ENCODE results near the gene CHCHD5. TPM values are rescaled to one million over a fixed set of nuclear protein-coding genes. Genes with fewer than 3 reads are reported as not detected.
A peak's percentile ranks its signal among the peaks of the same experiment; 100 is the strongest.

CHCHD5 gene
- total and polyA plus RNA-seq, 2 donors from 2014 or later: 39.6 to 104 TPM

GRCh38 chr2:112625474-112626114, 41.2 kb downstream of the CHCHD5 start:
- Histone ChIP-seq H3K27me3 (ENCODE audit: control insufficient read depth, insufficient read depth, low read length) (no peaks in the 10 kb centered on the region), H3K36me3 (ENCODE audit: control insufficient read depth in 2 of 3, insufficient read depth in 3 of 3, low read length in 3 of 3) (no peaks in the 10 kb centered on the region), H3K4me3 (ENCODE audit: low read length in 3 of 3) (no peak overlapping the region), H3K9ac (ENCODE audit: low read length in 3 of 3) (no peak overlapping the region), H3K27ac (ENCODE audit: low read depth in 2 of 2, low read length in 2 of 2) (no peak overlapping the region), H3K4me1 (ENCODE audit: control insufficient read depth in 2 of 3, insufficient read depth in 2 of 3, low read depth in 1 of 3, low read length in 3 of 3) (peaks cover 0 to 3% (median 3%) of the 10 kb centered on the region in 3 donors), H3K9me3 (ENCODE audit: control insufficient read depth in 2 of 3, insufficient read depth in 1 of 3, low read length in 3 of 3) (no peaks in the 10 kb centered on the region)
- DNase-seq (no peak), FAIRE-seq (no peak)
- TF ChIP-seq CTCF (IDR thresholded peaks at IDR 0.05; ENCODE audit: borderline replicate concordance, extremely low read depth, insufficient read depth): no peak
- intact Hi-C loops (cut with DNase I): no loop called here

GRCh38 chr2:112626604-112627059, 42.2 kb downstream of the CHCHD5 start:
- Histone ChIP-seq H3K4me1 (ENCODE audit: control insufficient read depth in 2 of 3, insufficient read depth in 2 of 3, low read depth in 1 of 3, low read length in 3 of 3) (peaks cover 0 to 7% (median 3%) of the 10 kb centered on the region in 3 donors), H3K27me3 (ENCODE audit: control insufficient read depth, insufficient read depth, low read length) (no peaks in the 10 kb centered on the region), H3K36me3 (ENCODE audit: control insufficient read depth in 2 of 3, insufficient read depth in 3 of 3, low read length in 3 of 3) (no peaks in the 10 kb centered on the region), H3K4me3 (ENCODE audit: low read length in 3 of 3) (peak overlapping the region in 1 of 3 donors; percentile 25), H3K9ac (ENCODE audit: low read length in 3 of 3) (no peak overlapping the region), H3K27ac (ENCODE audit: low read depth in 2 of 2, low read length in 2 of 2) (peak overlapping the region in 1 of 2 donors; percentile 33), H3K9me3 (ENCODE audit: control insufficient read depth in 2 of 3, insufficient read depth in 1 of 3, low read length in 3 of 3) (no peaks in the 10 kb centered on the region)
- FAIRE-seq (no peak), DNase-seq (peak; percentile 42 to 79 (median 53))
- TF ChIP-seq CTCF (IDR thresholded peaks at IDR 0.05; ENCODE audit: borderline replicate concordance, extremely low read depth, insufficient read depth): peak; percentile 85
- intact Hi-C loops (cut with DNase I): no loop called here

- Histone ChIP-seq H3K9me3 (ENCODE audit: control insufficient read depth in 2 of 3, insufficient read depth in 1 of 3, low read length in 3 of 3) (no peaks in the 10 kb centered on the region), H3K9ac (ENCODE audit: low read length in 3 of 3) (no peak overlapping the region), H3K4me3 (ENCODE audit: low read length in 3 of 3) (no peak overlapping the region), H3K36me3 (ENCODE audit: control insufficient read depth in 2 of 3, insufficient read depth in 3 of 3, low read length in 3 of 3) (no peaks in the 10 kb centered on the region), H3K27me3 (ENCODE audit: control insufficient read depth, insufficient read depth, low read length) (no peaks in the 10 kb centered on the region), H3K4me1 (ENCODE audit: control insufficient read depth in 2 of 3, insufficient read depth in 2 of 3, low read depth in 1 of 3, low read length in 3 of 3) (peaks cover 0 to 7% (median 3%) of the 10 kb centered on the region in 3 donors), H3K27ac (ENCODE audit: low read depth in 2 of 2, low read length in 2 of 2) (peak overlapping the region in 1 of 2 donors; percentile 56)
- FAIRE-seq: no peak
- intact Hi-C loops (cut with DNase I): no loop called here
- no peak for TF ChIP-seq CTCF (IDR thresholded peaks at IDR 0.05; ENCODE audit: borderline replicate concordance, extremely low read depth, insufficient read depth)
- DNase-seq: no peak
Measured at GRCh38 chr2:112627060-112628040, 42.9 kb downstream of the CHCHD5 start.

Measured in kidney (tissue), 14 donors.